Measurements from ENCODE around the gene HDGF.

DNA sequence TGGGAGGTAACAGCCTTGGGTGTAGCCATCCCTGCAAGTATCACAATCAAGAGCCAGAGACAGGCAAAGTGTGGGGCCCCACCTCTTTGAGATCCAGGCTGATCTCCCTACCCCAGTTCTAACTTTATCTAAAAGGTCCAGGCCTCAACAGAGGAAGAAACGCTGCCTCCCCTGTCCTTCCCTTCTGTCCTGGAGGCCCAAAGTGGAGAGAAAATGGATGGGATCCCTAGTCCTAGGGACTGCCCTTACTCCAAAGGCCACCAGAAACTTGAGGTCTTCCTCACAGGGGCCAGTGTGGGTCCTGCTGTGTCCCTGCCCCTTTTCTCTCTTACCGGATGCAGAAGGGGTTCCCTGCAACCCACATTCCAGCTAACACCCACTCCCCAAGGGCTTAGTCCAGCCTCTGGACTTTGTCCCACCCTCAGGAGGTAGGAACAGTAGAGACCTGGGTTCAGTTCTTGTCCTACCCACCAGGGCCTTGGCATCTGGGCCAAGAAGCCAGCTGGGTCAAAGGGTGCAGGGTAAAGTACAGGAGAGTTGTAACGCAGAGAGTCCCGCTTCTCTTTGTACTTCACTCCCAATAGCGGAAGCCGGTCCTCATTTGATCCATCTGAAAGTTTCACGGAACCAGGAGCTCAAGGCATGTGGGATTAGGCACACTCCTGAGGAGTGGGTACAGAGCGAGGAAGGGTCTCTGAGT, 1.9 kb downstream of the HDGF start:
- TF ChIP-seq PCBP1 (IDR thresholded peaks at IDR 0.05; ENCODE audit: low read depth, low read length, poor library complexity, severe bottlenecking) (no peak), BACH1 (tag; IDR thresholded peaks at IDR 0.05) (no peak), CTCF (IDR thresholded peaks at IDR 0.05 in 2 of 3, conservative IDR thresholded peaks at IDR 0.05 in 1 of 3; ENCODE audit: insufficient read depth in 2 of 3, low read depth in 1 of 3, low read length in 3 of 3) (no peak), ZZZ3 (IDR thresholded peaks at IDR 0.05) (no peak), ZNF146 (CRISPR knock-in tag; IDR thresholded peaks at IDR 0.05; ENCODE audit: unreplicated experiment) (no peak), SETDB1 (IDR thresholded peaks at IDR 0.05; ENCODE audit: low read length) (no peak), ZSCAN32 (CRISPR knock-in tag; IDR thresholded peaks at IDR 0.05) (no peak), MXI1 (IDR thresholded peaks at IDR 0.05; ENCODE audit: low read depth, low read length) (no peak), RBM14 (IDR thresholded peaks at IDR 0.05; ENCODE audit: borderline replicate concordance, insufficient read depth, low read depth, low read length) (no peak), CREB1 (IDR thresholded peaks at IDR 0.05) (no peak), CREB1 (CRISPR knock-in tag; IDR thresholded peaks at IDR 0.05) (no peak)

All from K562 (cell line).